Astrocyte (in vitro differentiated cells and primary cell): ENCODE results near the gene SYAP1. TPM values are rescaled to one million over a fixed set of nuclear protein-coding genes. Genes with fewer than 3 reads are reported as not detected.
"Not testable (repeated sequence)": the region's sequence is repeated elsewhere in the genome, so short reads cannot be mapped to it uniquely, and the experiment has no call there.

ENCODE experiments used
- DNase-seq: peaks from one replicate; pipeline ENCODE4 v3.0.0-alpha.2; 2010; ENCODE audit warnings: low read depth
- FAIRE-seq: peaks from 2 replicates; lab custom pipeline; 2011; peaks lifted over from hg19 to GRCh38; lab: Jason Lieb, UNC
- H2AFZ ChIP-seq: 2 replicates; pipeline ENCODE4 v1.6.0; 2012; ENCODE audit warnings: low read depth, low read length, inconsistent platforms
- H3K27ac ChIP-seq: 2 replicates; pipeline ENCODE4 v1.5.1; 2011; ENCODE audit warnings: low read depth, low read length, inconsistent platforms
- H3K27me3 ChIP-seq: 2 replicates; pipeline ENCODE4 v1.6.0; 2011; ENCODE audit warnings: low read length, inconsistent platforms; ENCODE audit not compliant: insufficient read depth
- H3K36me3 ChIP-seq: 2 replicates; pipeline ENCODE4 v1.5.1; 2011; ENCODE audit warnings: low read length, inconsistent platforms; ENCODE audit not compliant: insufficient read depth
- H3K4me1 ChIP-seq: 2 replicates; pipeline ENCODE4 v1.5.1; 2011; ENCODE audit warnings: low read length, inconsistent platforms; ENCODE audit not compliant: insufficient read depth
- H3K4me2 ChIP-seq: 2 replicates; pipeline ENCODE4 v1.6.0; 2012; ENCODE audit warnings: low read length, inconsistent platforms
- H3K4me3 ChIP-seq: 2 replicates; pipeline ENCODE4 v1.5.1; 2011; ENCODE audit warnings: low read depth, mild to moderate bottlenecking, low read length, inconsistent platforms; ENCODE audit not compliant: insufficient read depth
- H3K79me2 ChIP-seq: 2 replicates; pipeline ENCODE4 v1.6.0; 2012; ENCODE audit warnings: mild to moderate bottlenecking, low read length, inconsistent platforms; ENCODE audit not compliant: insufficient read depth
- H3K9ac ChIP-seq: 2 replicates; pipeline ENCODE4 v1.6.0; 2012; ENCODE audit warnings: mild to moderate bottlenecking, low read length, inconsistent platforms
- H3K9me3 ChIP-seq: 2 replicates; pipeline ENCODE4 v1.5.1; 2012; ENCODE audit warnings: low read depth, mild to moderate bottlenecking, low read length, inconsistent platforms; ENCODE audit not compliant: insufficient read depth
- H4K20me1 ChIP-seq: 2 replicates; pipeline ENCODE4 v1.6.0; 2012; ENCODE audit warnings: low read length, inconsistent platforms; ENCODE audit not compliant: insufficient read depth
- H3K27ac Mint-ChIP-seq: one replicate; pipeline ENCODE4 v1.8.0; 2021; ENCODE audit warnings: mild to moderate bottlenecking, mixed read lengths; ENCODE audit not compliant: unreplicated experiment
- H3K27me3 Mint-ChIP-seq: one replicate; pipeline ENCODE4 v1.8.0; 2021; ENCODE audit warnings: low read depth, mixed read lengths; ENCODE audit not compliant: unreplicated experiment
- H3K36me3 Mint-ChIP-seq: one replicate; pipeline ENCODE4 v1.8.0; 2021; ENCODE audit warnings: low read depth, mixed read lengths; ENCODE audit not compliant: unreplicated experiment
- H3K4me1 Mint-ChIP-seq: one replicate; pipeline ENCODE4 v1.8.0; 2021; ENCODE audit warnings: low read depth, mixed read lengths; ENCODE audit not compliant: unreplicated experiment
- H3K4me3 Mint-ChIP-seq: one replicate; pipeline ENCODE4 v1.8.0; 2021; ENCODE audit warnings: mild to moderate bottlenecking, moderate library complexity, mixed read lengths; ENCODE audit not compliant: unreplicated experiment
- H3K9me3 Mint-ChIP-seq: one replicate; pipeline ENCODE4 v1.8.0; 2021; ENCODE audit warnings: mild to moderate bottlenecking, mixed read lengths; ENCODE audit not compliant: unreplicated experiment
- EZH2 ChIP-seq: IDR thresholded peaks from 2 replicates; pipeline ENCODE4 v1.6.1; 2012; ENCODE audit warnings: mild to moderate bottlenecking, low read length, inconsistent platforms; ENCODE audit not compliant: insufficient read depth
- total RNA-seq: library from RNA; stranded (reverse); gene quantifications from 2 replicates; pipeline ENCODE4 v1.2.1, GENCODE V29; 2021
- TF ChIP-seq, protein P1 (sequence below): IDR thresholded peaks from 2 replicates; pipeline ENCODE4 v1.5.1; 2011; ENCODE audit warnings: low read depth, mild to moderate bottlenecking, inconsistent platforms, low read length, moderate library complexity; ENCODE audit not compliant: insufficient read depth

The SYAP1 gene
- total RNA-seq, 1 donor from 2014 or later = 35.5 TPM

DNA sequence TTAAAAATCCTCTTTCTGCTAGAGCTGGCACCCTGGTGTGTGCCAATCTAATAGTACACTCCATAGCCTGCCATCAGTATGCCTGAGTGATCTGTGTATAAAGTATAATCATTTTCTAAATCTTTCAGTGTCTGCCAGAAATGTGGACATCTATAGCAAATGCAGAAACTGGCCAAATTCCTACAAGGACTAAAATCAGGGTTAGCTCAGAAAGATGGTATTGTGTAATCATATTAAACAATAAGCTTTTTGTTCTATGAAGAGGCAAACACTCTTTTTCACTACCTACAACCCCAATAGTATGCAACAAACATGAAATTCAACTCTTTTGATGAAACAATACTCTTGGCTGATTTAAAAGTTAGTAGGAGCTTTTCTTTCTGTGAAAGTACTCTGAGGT lies 59.1 kb downstream of the SYAP1 start:
- Histone ChIP-seq H3K9ac (no peak overlapping the region), H3K4me3 (no peak overlapping the region), H3K4me1 (no peaks in the 10 kb centered on the region), H2AFZ (no peak overlapping the region), H3K79me2 (no peaks in the 10 kb centered on the region), H3K9me3 (no peaks in the 10 kb centered on the region), H3K36me3 (no peaks in the 10 kb centered on the region), H3K4me2 (no peak overlapping the region), H3K27ac (no peak overlapping the region), H4K20me1 (no peaks in the 10 kb centered on the region), H3K27me3 (no peaks in the 10 kb centered on the region)
- no peaks in the 10 kb centered on the region for H3K36me3 Mint-ChIP-seq
- no peaks in the 10 kb centered on the region for H3K9me3 Mint-ChIP-seq
- H3K27me3 Mint-ChIP-seq = no peaks in the 10 kb centered on the region
- H3K4me1 Mint-ChIP-seq = no peaks in the 10 kb centered on the region
- no peak overlapping the region for H3K4me3 Mint-ChIP-seq
- TF ChIP-seq, protein P1, sequence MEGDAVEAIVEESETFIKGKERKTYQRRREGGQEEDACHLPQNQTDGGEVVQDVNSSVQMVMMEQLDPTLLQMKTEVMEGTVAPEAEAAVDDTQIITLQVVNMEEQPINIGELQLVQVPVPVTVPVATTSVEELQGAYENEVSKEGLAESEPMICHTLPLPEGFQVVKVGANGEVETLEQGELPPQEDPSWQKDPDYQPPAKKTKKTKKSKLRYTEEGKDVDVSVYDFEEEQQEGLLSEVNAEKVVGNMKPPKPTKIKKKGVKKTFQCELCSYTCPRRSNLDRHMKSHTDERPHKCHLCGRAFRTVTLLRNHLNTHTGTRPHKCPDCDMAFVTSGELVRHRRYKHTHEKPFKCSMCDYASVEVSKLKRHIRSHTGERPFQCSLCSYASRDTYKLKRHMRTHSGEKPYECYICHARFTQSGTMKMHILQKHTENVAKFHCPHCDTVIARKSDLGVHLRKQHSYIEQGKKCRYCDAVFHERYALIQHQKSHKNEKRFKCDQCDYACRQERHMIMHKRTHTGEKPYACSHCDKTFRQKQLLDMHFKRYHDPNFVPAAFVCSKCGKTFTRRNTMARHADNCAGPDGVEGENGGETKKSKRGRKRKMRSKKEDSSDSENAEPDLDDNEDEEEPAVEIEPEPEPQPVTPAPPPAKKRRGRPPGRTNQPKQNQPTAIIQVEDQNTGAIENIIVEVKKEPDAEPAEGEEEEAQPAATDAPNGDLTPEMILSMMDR = no peak
- TF ChIP-seq EZH2 = no peak
- H3K27ac Mint-ChIP-seq = no peak overlapping the region
- FAIRE-seq (no peak), DNase-seq (no peak)

DNA sequence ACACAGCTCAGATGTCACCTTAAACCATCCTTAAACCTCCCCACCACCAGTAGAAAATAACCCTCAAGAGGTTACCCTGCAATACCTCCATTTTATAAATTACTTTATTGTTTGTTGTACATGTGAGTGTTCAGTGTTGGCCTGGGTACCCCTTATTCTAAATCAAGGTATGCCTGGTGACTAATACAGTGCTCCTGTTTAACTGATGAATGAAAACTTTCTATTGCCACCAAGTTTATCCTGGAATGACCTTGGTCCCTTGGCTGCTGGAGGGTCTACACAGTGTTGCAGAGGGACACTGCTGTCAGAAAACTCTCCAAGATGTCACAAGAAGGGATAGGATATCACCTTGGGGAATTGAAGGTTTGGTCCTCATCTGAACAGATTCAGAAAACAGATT lies 59.6 kb downstream of the SYAP1 start:
- Histone ChIP-seq H3K4me3 (no peak overlapping the region), H3K79me2 (no peaks in the 10 kb centered on the region), H4K20me1 (no peaks in the 10 kb centered on the region), H3K4me2 (no peak overlapping the region), H3K27me3 (no peaks in the 10 kb centered on the region), H2AFZ (no peak overlapping the region), H3K4me1 (no peaks in the 10 kb centered on the region), H3K36me3 (no peaks in the 10 kb centered on the region), H3K9me3 (no peaks in the 10 kb centered on the region), H3K27ac (no peak overlapping the region), H3K9ac (no peak overlapping the region)
- Mint-ChIP-seq H3K36me3 (no peaks in the 10 kb centered on the region), H3K27me3 (no peaks in the 10 kb centered on the region), H3K4me3 (no peak overlapping the region), H3K27ac (no peak overlapping the region), H3K9me3 (no peaks in the 10 kb centered on the region), H3K4me1 (no peaks in the 10 kb centered on the region)
- DNase-seq = no peak
- TF ChIP-seq, protein P1 = no peak
- no peak for FAIRE-seq

DNA sequence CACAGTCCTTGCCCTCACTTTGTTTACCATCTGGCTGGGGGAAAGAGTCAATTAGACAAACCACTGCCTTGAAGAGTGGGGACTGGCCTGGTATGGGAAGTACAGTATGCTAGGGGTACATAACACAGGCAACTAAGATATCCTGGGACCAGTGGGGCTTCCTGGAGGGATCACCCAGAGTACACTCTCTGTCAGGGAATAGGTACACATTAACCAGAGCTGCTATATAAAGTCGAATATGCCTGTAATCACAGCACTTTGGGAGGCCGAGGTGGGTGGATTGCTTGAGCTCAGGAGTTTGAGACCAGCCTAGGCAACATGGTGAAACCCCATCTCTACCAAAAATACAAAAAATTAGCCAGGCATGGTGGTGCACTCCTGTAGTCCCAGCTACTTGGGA lies 60.4 kb downstream of the SYAP1 start:
- H3K27me3 Mint-ChIP-seq, H2AFZ ChIP-seq, H3K4me3 Mint-ChIP-seq, DNase-seq, H3K4me1 Mint-ChIP-seq, H3K4me3 ChIP-seq, H3K36me3 Mint-ChIP-seq, H3K4me2 ChIP-seq, H3K27me3 ChIP-seq, H3K9me3 ChIP-seq, H4K20me1 ChIP-seq, H3K36me3 ChIP-seq, H3K27ac Mint-ChIP-seq, FAIRE-seq, H3K4me1 ChIP-seq, H3K27ac ChIP-seq, H3K9ac ChIP-seq, H3K79me2 ChIP-seq, H3K9me3 Mint-ChIP-seq: not testable (repeated sequence)
